Measurements from ENCODE around the gene SH3GLB1. TPM values are rescaled to one million over a fixed set of nuclear protein-coding genes. Genes with fewer than 3 reads are reported as not detected.
A peak's percentile ranks its signal among the peaks of the same experiment; 100 is the strongest.

The SH3GLB1 gene
- total RNA-seq, 2 donors from 2014 or later, result 51.5 to 66.1 TPM

GRCh38 chr1:86787621-86788020 is 83.2 kb downstream of the SH3GLB1 start:
- Histone ChIP-seq H3K36me3 (no peaks in the 10 kb centered on the region), H3K27me3 (no peaks in the 10 kb centered on the region), H3K4me3 (no peak overlapping the region), H3K9me3 (peaks cover 0 to 6% of the 10 kb centered on the region in 2 donors), H3K4me1 (peaks cover 0 to 28% of the 10 kb centered on the region in 2 donors), H3K27ac (no peak overlapping the region)
- no peak for DNase-seq (ENCODE audit: low spot score)
- TF ChIP-seq CTCF (IDR thresholded peaks at IDR 0.05), result no peak

GRCh38 chr1:86788300-86789206 is 84.2 kb downstream of the SH3GLB1 start:
- H3K4me3 ChIP-seq, result no peak overlapping the region
- H3K27me3 ChIP-seq, result no peaks in the 10 kb centered on the region
- peak; percentile 72 for DNase-seq (ENCODE audit: low spot score)
- peaks cover 0 to 6% of the 10 kb centered on the region in 2 donors for H3K9me3 ChIP-seq
- TF ChIP-seq CTCF (IDR thresholded peaks at IDR 0.05), result no peak
- H3K36me3 ChIP-seq, result no peaks in the 10 kb centered on the region
- peaks cover 0 to 38% of the 10 kb centered on the region in 2 donors for H3K4me1 ChIP-seq
- H3K27ac ChIP-seq, result peak overlapping the region; percentile 36 to 39

GRCh38 chr1:86795316-86795715 is 90.9 kb downstream of the SH3GLB1 start:
- H3K4me3 ChIP-seq, result no peak overlapping the region
- H3K4me1 ChIP-seq, result peaks cover 0 to 17% of the 10 kb centered on the region in 2 donors
- no peaks in the 10 kb centered on the region for H3K9me3 ChIP-seq
- H3K36me3 ChIP-seq, result no peaks in the 10 kb centered on the region
- no peak overlapping the region for H3K27ac ChIP-seq
- no peaks in the 10 kb centered on the region for H3K27me3 ChIP-seq
- no peak for TF ChIP-seq CTCF (IDR thresholded peaks at IDR 0.05)
- no peak for DNase-seq (ENCODE audit: low spot score)

Other genes starting within 250 kb of the SH3GLB1 start
- gene CLCA1, start 235.6 kb upstream of the SH3GLB1 start, total RNA-seq, result not detected
- not detected for gene CLCA4, start 157.5 kb upstream of the SH3GLB1 start, total RNA-seq
- 10 to 100 TPM; 73.1 to 80.7 TPM for gene SELENOF, start 209.6 kb downstream of the SH3GLB1 start, total RNA-seq
- gene HS2ST1, start 210.1 kb downstream of the SH3GLB1 start, total RNA-seq, result 1 to 10 TPM; 7.7 TPM